ENCODE data around the gene TFEC. TPM values are rescaled to one million over a fixed set of nuclear protein-coding genes. Genes with fewer than 3 reads are reported as not detected.

Gene TFEC
- total and polyA plus RNA-seq, 4 donors = 0.52 to 5.1 (median 2.4) TPM

DNA sequence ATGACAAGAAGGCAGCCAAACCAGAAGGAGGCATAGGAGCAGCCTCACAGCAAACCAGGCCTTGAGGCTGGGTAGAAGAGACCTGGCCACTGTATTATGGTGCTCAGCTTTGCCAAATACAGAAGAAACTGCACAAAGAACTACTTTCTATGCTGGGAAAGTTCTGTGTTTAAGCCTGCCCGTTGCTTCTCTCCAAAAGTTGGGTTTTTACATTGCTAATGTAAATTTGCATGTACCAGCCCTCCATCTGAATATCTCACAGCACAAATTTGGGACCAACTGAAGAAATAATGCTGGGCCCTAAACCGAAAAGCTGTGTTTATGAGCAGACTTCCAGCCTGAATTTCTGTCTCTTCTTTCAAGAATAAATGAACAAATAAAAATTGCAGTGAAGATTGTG is 145.0 kb downstream of the TFEC start:
- Histone ChIP-seq H3K4me1 (ENCODE audit: control insufficient read depth in 4 of 4, insufficient read depth in 4 of 4, low read length in 3 of 4) (no peaks in the 10 kb centered on the region), H3K27me3 (ENCODE audit: control insufficient read depth in 4 of 4, insufficient read depth in 4 of 4, low read length in 3 of 4) (no peaks in the 10 kb centered on the region), H3K9ac (ENCODE audit: low read depth in 1 of 2, low read length in 2 of 2) (no peak overlapping the region), H3K36me3 (ENCODE audit: control insufficient read depth in 4 of 4, insufficient read depth in 3 of 4, low read depth in 1 of 4, low read length in 3 of 4) (no peaks in the 10 kb centered on the region), H3K9me3 (ENCODE audit: control insufficient read depth in 4 of 4, low read length in 3 of 4) (no peaks in the 10 kb centered on the region), H3K4me3 (ENCODE audit: low read depth in 1 of 3, low read length in 3 of 3) (no peak overlapping the region), H3K27ac (ENCODE audit: low read depth in 1 of 2, low read length in 2 of 2) (no peak overlapping the region)
- no peak for DNase-seq (ENCODE audit: low spot score)
- WGBS = 60% methylated on average over 2 of the region's 2 CpGs
- no peak for TF ChIP-seq YY1 (IDR thresholded peaks at IDR 0.05)
- TF ChIP-seq, protein P1, sequence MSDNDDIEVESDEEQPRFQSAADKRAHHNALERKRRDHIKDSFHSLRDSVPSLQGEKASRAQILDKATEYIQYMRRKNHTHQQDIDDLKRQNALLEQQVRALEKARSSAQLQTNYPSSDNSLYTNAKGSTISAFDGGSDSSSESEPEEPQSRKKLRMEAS (IDR thresholded peaks at IDR 0.05) = no peak
- TF ChIP-seq RAD21 (IDR thresholded peaks at IDR 0.05) = no peak
- TF ChIP-seq, protein P2, sequence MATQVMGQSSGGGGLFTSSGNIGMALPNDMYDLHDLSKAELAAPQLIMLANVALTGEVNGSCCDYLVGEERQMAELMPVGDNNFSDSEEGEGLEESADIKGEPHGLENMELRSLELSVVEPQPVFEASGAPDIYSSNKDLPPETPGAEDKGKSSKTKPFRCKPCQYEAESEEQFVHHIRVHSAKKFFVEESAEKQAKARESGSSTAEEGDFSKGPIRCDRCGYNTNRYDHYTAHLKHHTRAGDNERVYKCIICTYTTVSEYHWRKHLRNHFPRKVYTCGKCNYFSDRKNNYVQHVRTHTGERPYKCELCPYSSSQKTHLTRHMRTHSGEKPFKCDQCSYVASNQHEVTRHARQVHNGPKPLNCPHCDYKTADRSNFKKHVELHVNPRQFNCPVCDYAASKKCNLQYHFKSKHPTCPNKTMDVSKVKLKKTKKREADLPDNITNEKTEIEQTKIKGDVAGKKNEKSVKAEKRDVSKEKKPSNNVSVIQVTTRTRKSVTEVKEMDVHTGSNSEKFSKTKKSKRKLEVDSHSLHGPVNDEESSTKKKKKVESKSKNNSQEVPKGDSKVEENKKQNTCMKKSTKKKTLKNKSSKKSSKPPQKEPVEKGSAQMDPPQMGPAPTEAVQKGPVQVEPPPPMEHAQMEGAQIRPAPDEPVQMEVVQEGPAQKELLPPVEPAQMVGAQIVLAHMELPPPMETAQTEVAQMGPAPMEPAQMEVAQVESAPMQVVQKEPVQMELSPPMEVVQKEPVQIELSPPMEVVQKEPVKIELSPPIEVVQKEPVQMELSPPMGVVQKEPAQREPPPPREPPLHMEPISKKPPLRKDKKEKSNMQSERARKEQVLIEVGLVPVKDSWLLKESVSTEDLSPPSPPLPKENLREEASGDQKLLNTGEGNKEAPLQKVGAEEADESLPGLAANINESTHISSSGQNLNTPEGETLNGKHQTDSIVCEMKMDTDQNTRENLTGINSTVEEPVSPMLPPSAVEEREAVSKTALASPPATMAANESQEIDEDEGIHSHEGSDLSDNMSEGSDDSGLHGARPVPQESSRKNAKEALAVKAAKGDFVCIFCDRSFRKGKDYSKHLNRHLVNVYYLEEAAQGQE (IDR thresholded peaks at IDR 0.05) = no peak
- TF ChIP-seq SP1 (IDR thresholded peaks at IDR 0.05) = no peak
- TF ChIP-seq HNF4G (IDR thresholded peaks at IDR 0.05) = no peak
- TF ChIP-seq EGR1 (IDR thresholded peaks at IDR 0.05; ENCODE audit: low read depth in 2 of 2) = no peak
- TF ChIP-seq, protein P3, sequence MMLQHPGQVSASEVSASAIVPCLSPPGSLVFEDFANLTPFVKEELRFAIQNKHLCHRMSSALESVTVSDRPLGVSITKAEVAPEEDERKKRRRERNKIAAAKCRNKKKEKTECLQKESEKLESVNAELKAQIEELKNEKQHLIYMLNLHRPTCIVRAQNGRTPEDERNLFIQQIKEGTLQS (IDR thresholded peaks at IDR 0.05) = no peak
- TF ChIP-seq GABPA (IDR thresholded peaks at IDR 0.05 in 1 of 2, conservative IDR thresholded peaks at IDR 0.05 in 1 of 2) = no peak
- TF ChIP-seq NR2F2 (IDR thresholded peaks at IDR 0.05) = no peak
- TF ChIP-seq, protein P4, sequence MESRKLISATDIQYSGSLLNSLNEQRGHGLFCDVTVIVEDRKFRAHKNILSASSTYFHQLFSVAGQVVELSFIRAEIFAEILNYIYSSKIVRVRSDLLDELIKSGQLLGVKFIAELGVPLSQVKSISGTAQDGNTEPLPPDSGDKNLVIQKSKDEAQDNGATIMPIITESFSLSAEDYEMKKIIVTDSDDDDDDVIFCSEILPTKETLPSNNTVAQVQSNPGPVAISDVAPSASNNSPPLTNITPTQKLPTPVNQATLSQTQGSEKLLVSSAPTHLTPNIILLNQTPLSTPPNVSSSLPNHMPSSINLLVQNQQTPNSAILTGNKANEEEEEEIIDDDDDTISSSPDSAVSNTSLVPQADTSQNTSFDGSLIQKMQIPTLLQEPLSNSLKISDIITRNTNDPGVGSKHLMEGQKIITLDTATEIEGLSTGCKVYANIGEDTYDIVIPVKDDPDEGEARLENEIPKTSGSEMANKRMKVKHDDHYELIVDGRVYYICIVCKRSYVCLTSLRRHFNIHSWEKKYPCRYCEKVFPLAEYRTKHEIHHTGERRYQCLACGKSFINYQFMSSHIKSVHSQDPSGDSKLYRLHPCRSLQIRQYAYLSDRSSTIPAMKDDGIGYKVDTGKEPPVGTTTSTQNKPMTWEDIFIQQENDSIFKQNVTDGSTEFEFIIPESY (IDR thresholded peaks at IDR 0.05) = no peak
- TF ChIP-seq FOXA2 (IDR thresholded peaks at IDR 0.05) = no peak
- no peak for TF ChIP-seq RXRA (IDR thresholded peaks at IDR 0.05)
- TF ChIP-seq HNF4A (conservative IDR thresholded peaks at IDR 0.05) = no peak
- no peak for TF ChIP-seq FOXA1 (IDR thresholded peaks at IDR 0.05)
- no peak for TF ChIP-seq JUND (IDR thresholded peaks at IDR 0.05)
- TF ChIP-seq TAF1 (conservative IDR thresholded peaks at IDR 0.05) = no peak
- TF ChIP-seq, protein P5, sequence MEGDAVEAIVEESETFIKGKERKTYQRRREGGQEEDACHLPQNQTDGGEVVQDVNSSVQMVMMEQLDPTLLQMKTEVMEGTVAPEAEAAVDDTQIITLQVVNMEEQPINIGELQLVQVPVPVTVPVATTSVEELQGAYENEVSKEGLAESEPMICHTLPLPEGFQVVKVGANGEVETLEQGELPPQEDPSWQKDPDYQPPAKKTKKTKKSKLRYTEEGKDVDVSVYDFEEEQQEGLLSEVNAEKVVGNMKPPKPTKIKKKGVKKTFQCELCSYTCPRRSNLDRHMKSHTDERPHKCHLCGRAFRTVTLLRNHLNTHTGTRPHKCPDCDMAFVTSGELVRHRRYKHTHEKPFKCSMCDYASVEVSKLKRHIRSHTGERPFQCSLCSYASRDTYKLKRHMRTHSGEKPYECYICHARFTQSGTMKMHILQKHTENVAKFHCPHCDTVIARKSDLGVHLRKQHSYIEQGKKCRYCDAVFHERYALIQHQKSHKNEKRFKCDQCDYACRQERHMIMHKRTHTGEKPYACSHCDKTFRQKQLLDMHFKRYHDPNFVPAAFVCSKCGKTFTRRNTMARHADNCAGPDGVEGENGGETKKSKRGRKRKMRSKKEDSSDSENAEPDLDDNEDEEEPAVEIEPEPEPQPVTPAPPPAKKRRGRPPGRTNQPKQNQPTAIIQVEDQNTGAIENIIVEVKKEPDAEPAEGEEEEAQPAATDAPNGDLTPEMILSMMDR (IDR thresholded peaks at IDR 0.05; ENCODE audit: low read depth, low read length, missing input control) = no peak

Other genes with a start within 250 kb of the TFEC start
- gene TES, start 179.8 kb upstream of the TFEC start, total RNA-seq = 10 to 100 TPM in 1 of 2 donors, 1 to 10 TPM in 1; 9.2 to 11.8 TPM
- 1 to 10 TPM; 5.7 to 5.8 TPM for gene TES, start 179.8 kb upstream of the TFEC start, polyA plus RNA-seq

Data from liver (tissue), 9 donors.